GM06990 (cell line): ENCODE results near the gene KDM4B.

Source experiments
- DNase-seq: peaks from one replicate; pipeline ENCODE4 v3.0.0-alpha.2; 2011; ENCODE audit not compliant: insufficient read length; ENCODE audit errors: extremely low read depth
- H3K27me3 ChIP-seq: replicated peaks from 2 replicates; pipeline ENCODE4 v1.6.0; 2011; ENCODE audit warnings: low read length; ENCODE audit not compliant: control insufficient read depth, insufficient read depth
- H3K36me3 ChIP-seq: 2 replicates; pipeline ENCODE4 v1.5.1; 2011; ENCODE audit warnings: low read length; ENCODE audit not compliant: control insufficient read depth, insufficient read depth
- H3K4me3 ChIP-seq: replicated peaks from 2 replicates; pipeline ENCODE4 v1.5.1; 2011; ENCODE audit warnings: low read depth, mild to moderate bottlenecking, control low read depth, low read length
- TF ChIP-seq, protein P1 (sequence below): IDR thresholded peaks from 2 replicates; pipeline ENCODE4 v1.5.1; 2011; ENCODE audit warnings: low read length, control low read depth, mild to moderate bottlenecking, inconsistent platforms; ENCODE audit not compliant: insufficient read depth, poor library complexity, severe bottlenecking

KDM4B gene

DNA sequence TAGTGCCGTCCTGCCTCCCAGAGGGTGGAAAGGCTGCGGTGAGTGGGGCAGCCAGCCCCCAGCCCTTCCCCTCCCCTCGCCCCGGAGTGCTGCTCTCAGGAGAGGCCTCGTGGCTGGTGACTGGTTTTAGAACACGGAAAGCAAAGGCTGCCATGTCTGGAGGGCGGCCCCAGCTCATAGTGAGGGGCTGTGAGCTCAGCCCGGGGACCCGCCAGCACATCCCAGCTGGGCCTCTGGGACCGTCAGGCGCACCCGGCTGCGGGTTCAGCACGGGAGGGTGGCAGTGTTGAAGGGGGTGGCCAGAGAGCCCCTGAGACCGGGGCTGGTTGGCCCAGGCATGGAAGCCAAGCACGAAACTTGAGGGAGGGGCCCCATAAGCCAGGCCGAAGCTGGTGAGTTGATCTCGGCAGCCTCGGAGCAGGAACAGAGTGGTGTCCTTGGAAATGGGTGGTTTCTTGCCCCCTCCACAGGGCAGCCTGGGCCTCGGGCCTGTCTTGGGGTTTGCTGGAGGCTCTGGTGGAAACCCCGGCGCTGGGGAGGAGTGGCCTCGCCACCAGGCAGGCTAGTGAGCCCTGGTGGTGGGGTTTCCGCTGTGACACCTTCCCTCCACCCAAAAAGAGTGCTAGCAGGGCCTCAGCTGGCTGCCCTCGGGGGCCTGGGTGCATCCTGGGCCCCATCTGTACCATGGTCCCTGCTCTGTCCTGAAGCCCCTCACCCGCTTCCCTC lies 157.7 kb downstream of the KDM4B start:
- Histone ChIP-seq H3K36me3 (peaks cover 2% of the 10 kb centered on the region), H3K27me3 (no peaks in the 10 kb centered on the region), H3K4me3 (no peak overlapping the region)
- TF ChIP-seq, protein P1, sequence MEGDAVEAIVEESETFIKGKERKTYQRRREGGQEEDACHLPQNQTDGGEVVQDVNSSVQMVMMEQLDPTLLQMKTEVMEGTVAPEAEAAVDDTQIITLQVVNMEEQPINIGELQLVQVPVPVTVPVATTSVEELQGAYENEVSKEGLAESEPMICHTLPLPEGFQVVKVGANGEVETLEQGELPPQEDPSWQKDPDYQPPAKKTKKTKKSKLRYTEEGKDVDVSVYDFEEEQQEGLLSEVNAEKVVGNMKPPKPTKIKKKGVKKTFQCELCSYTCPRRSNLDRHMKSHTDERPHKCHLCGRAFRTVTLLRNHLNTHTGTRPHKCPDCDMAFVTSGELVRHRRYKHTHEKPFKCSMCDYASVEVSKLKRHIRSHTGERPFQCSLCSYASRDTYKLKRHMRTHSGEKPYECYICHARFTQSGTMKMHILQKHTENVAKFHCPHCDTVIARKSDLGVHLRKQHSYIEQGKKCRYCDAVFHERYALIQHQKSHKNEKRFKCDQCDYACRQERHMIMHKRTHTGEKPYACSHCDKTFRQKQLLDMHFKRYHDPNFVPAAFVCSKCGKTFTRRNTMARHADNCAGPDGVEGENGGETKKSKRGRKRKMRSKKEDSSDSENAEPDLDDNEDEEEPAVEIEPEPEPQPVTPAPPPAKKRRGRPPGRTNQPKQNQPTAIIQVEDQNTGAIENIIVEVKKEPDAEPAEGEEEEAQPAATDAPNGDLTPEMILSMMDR: no peak
- DNase-seq: peak; percentile 50

DNA sequence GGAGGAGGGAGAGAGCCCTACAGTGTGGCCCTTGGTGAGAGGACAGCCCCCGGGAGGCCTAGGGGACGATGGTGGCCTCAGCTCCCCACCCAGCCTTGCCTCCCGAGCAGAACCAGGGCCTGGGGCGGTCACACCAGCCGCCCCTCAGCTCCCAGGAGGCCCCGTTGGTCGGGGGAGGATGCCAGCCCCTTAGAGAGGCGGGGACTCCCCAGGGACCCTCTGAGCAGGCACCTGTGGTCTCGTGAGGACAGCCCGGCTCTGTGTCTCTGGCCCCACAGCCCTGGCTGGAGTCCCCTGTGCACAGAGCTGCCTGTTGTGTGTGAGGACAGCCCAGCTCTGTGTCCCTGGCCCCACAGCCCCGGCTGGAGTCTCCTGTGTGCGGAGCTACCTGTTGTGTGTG lies 158.8 kb downstream of the KDM4B start:
- TF ChIP-seq, protein P1: no peak
- Histone ChIP-seq H3K27me3 (no peaks in the 10 kb centered on the region), H3K36me3 (peaks cover 2% of the 10 kb centered on the region), H3K4me3 (no peak overlapping the region)
- DNase-seq: no peak

DNA sequence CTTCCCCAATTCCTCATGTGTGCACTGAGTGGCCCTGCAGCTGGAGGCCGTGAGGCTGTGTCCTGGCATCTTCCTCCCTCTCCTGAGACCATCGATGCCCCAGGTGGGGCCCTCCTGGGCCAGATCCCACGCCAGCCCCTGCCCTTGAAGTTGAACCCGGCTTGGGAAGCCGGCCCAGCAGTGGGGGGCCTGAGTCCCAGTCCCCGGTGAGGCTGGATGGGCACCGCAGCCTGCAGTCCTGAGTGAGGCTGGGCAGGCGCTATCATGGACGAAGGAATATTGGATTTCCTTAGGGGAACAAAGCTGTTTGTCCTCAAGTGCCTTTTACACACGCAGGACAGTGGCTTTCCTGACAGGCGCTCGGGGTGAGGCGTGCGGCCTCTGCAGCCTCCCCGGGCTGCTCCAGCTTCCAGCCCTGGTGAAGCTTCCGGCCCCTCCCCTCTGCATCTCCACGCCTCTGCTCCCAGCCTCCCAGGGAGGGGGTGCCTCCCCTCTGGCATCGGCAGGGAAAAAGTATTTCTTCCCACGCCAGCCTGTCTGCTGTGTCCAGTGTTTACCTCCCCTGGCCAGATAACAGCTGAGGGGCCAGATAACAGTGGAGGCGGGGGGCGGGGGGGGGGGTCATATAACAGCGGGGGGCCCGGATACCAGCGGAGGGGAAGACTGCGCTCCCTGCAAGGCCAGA lies 159.5 kb downstream of the KDM4B start:
- Histone ChIP-seq H3K36me3 (peaks cover 2% of the 10 kb centered on the region; the same call in 1 of the 2 replicates), H3K27me3 (no peaks in the 10 kb centered on the region), H3K4me3 (no peak overlapping the region)
- DNase-seq: no peak
- TF ChIP-seq, protein P1: no peak

DNA sequence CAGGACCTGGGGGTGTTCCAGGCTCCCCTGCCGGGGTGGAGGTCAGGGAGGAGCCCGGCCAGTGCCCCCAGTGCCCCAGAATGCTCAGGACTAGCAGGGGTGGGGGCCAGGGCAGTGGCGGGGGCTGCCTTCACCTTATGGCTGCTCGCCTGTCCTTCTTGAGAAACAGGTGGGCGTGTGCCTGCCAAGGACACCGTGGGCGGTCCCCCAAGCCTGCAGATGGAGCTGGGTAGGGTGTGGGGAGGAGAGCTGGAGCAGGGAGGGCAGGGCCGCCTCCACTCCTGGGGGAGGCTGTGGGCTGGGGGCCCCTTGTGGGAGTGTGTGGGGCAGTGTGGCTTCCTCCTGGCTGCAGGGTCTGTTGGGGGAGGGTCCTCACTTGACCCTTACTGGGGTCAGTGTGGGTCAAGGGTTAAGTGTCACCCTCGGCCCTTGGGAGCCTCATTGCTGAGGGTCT lies 160.1 kb downstream of the KDM4B start:
- Histone ChIP-seq H3K4me3 (no peak overlapping the region), H3K27me3 (no peaks in the 10 kb centered on the region), H3K36me3 (peaks cover 4% of the 10 kb centered on the region)
- TF ChIP-seq, protein P1: no peak
- no peak for DNase-seq

DNA sequence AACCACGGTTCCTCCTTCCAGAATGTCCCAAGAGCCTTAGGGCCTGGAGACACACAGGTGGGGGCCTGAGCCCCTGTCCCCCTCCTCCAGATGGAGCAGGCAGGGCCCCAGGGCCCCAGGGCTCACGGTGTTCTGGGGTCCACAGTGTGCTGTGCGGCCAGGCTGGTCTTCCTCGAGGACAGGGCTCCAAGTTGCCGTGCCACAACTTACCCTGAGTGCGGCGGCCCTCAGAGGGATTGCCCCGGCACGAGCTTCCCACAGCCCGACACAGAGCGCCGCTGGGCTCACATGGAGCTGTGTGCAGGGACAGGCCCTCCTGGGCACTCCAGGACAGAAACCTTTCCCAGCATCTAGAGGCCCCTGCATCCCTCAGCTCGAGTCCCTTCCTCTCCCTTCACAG lies 160.8 kb downstream of the KDM4B start:
- Histone ChIP-seq H3K4me3 (peak overlapping the region; percentile 73), H3K27me3 (no peaks in the 10 kb centered on the region), H3K36me3 (peaks cover 10% of the 10 kb centered on the region)
- DNase-seq: no peak
- TF ChIP-seq, protein P1: no peak
